VCaP (cell line): ENCODE data around the gene CFAP74.

Experiments used
- H3K27ac ChIP-seq: fragments of 450-650 bp; 2 replicates; pipeline ENCODE4 v1.5.1; 2017
- CTCF ChIP-seq: fragments of 450-650 bp; conservative IDR thresholded peaks from 2 replicates; pipeline ENCODE4 v1.5.1; 2017; ENCODE audit warnings: mild to moderate bottlenecking, moderate library complexity

Gene CFAP74

GRCh38 chr1:1877865-1878436, 125.6 kb downstream of the CFAP74 start:
- H3K27ac ChIP-seq: no peak overlapping the region
- no peak for TF ChIP-seq CTCF

DNA sequence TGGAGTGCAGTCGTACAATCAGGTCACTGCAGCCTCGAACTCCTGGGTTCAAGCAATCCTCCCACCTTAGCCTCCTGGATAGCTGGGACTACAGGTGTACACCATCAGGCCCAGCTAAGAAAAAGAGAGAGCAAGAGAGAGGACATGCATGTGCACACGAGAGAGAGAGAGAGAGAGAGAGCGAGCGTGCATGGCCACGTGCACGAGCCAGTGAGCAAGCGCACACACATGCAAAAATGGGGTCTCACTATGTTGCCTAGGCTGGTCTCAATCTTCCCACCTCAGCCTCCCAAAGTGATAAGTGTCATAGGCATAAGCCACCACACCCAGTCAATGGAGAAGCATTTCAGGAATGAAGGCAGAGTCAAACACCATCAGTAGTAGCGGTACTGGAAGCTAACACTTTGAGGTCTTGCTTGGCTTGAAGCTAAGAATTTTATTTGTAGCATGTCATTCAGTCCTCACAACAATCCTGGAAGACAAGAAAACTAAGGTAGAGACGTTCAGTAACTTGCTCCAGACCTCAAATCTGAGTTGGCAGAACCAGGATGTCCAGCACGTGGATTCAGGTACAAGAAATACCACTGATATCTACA, 127.2 kb downstream of the CFAP74 start:
- TF ChIP-seq CTCF: no peak
- 0 out of 2 replicates have a peak overlapping the region, but pooled peaks have one; percentile 4 for H3K27ac ChIP-seq

GRCh38 chr1:1875932-1876331, 127.7 kb downstream of the CFAP74 start:
- no peak for TF ChIP-seq CTCF
- H3K27ac ChIP-seq: 0 out of 2 replicates have a peak overlapping the region, but pooled peaks have one; percentile 4

- no peak for TF ChIP-seq CTCF
- H3K27ac ChIP-seq: no peak overlapping the region
These were observed 128.7 kb downstream of the CFAP74 start for GRCh38 chr1:1874901-1875300.

DNA sequence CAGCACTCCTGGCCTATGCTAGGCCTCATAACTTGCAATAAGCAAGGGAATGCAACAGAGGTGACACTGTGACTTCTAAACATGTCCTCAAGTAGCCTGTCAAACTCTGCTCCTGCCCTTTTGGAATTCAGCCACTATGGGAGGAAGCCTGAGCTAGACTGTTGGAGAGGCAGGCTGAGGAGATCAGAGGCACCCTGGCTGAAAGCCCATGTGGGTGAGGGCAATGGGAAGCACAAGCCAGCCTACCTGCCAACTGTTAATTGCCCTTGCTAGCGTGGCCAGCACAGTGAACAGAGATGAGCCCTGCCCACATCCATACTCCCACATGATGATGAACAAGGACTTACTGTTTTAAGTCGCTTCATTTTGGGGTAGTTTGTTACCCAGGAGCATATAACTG, 130.4 kb downstream of the CFAP74 start:
- H3K27ac ChIP-seq: peak overlapping the region; percentile 47
- no peak for TF ChIP-seq CTCF

DNA sequence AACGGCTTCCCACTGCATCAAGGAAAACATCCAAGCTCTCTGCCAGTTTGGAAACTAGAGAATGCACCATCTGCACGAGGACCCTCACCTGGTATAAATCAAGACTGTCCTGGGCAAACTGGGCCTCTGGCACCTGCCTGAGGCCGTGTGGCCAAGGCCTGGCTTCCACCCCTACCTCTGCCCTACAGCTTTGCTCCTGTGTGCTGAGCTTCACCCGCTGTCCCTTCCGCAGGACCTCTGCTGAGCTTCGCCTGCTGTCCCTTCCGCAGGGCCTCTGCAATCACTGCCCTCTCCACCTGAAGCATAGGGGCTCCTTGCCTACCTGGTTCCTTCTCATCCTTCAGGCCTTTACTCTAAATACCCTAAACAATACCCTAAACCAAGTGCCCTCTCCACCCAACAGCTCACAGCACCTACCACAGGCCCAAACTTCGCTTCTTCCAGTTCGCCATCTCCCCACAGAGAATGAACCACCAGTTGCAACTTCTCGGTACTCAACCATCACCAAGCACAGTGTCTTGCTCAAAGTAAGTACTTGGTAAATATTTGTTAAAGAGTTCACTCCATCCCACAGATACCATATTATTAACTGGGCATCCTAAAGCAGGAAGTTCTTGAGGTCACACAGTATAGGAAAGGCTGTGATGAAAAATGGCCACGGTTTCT, 131.1 kb downstream of the CFAP74 start:
- H3K27ac ChIP-seq: peak overlapping the region; percentile 47
- no peak for TF ChIP-seq CTCF
